HFFc6 (cell line): ENCODE data around the gene RUNX3. TPM values are rescaled to one million over a fixed set of nuclear protein-coding genes. Genes with fewer than 3 reads are reported as not detected.

ENCODE experiments used
- DNase-seq: peaks from one replicate; pipeline ENCODE4 v3.0.0-alpha.2; 2018
- H3K27ac Mint-ChIP-seq: 2 replicates; pipeline ENCODE4 v1.8.0; 2020; ENCODE audit warnings: mild to moderate bottlenecking, mixed read lengths
- H3K27me3 Mint-ChIP-seq: 2 replicates; pipeline ENCODE4 v1.8.0; 2021; ENCODE audit warnings: mild to moderate bottlenecking, moderate library complexity, mixed read lengths; ENCODE audit not compliant: insufficient read depth
- H3K36me3 Mint-ChIP-seq: 2 replicates; pipeline ENCODE4 v1.8.0; 2021; ENCODE audit warnings: low read depth, mixed read lengths
- H3K4me1 Mint-ChIP-seq: 2 replicates; pipeline ENCODE4 v1.8.0; 2020; ENCODE audit warnings: low read depth, mixed read lengths
- H3K4me3 Mint-ChIP-seq: 2 replicates; pipeline ENCODE4 v1.8.0; 2020; ENCODE audit warnings: mild to moderate bottlenecking, moderate library complexity, mixed read lengths
- H3K9me3 Mint-ChIP-seq: 2 replicates; pipeline ENCODE4 v1.8.0; 2020; ENCODE audit warnings: mild to moderate bottlenecking, mixed read lengths
- CTCF ChIP-seq: fragments of 200-600 bp; sonication (generic); IDR thresholded peaks from 2 replicates; pipeline ENCODE4 v1.5.0; 2021; ENCODE audit warnings: antibody characterized with exemption, mild to moderate bottlenecking
- total RNA-seq, 6 experiments: library from RNA; stranded (reverse); fragmentation: NEBNext Ultra II Directional; extraction: Animal tissue kit (Norgen Biotek cat#: 25700); gene quantifications; 2 replicates in 1 of 6; 3 replicates in 5 of 6; pipeline ENCODE4 v1.2.3, GENCODE V29; 2021

Gene RUNX3
- total RNA-seq, 6 experiments from 2014 or later, result not detected

GRCh38 chr1:24940231-24940630 lies 10.2 kb upstream of the RUNX3 start:
- no peak for TF ChIP-seq CTCF
- Mint-ChIP-seq H3K36me3 (no peaks in the 10 kb centered on the region), H3K4me3 (no peak overlapping the region), H3K27me3 (peaks cover 6% of the 10 kb centered on the region), H3K27ac (no peak overlapping the region), H3K4me1 (no peaks in the 10 kb centered on the region), H3K9me3 (no peaks in the 10 kb centered on the region)
- no peak for DNase-seq

- Mint-ChIP-seq H3K27ac (no peak overlapping the region), H3K9me3 (no peaks in the 10 kb centered on the region), H3K36me3 (no peaks in the 10 kb centered on the region), H3K27me3 (peaks cover 6% of the 10 kb centered on the region), H3K4me3 (no peak overlapping the region), H3K4me1 (no peaks in the 10 kb centered on the region)
- no peak for DNase-seq
- no peak for TF ChIP-seq CTCF
Measured at GRCh38 chr1:24939675-24940193, 9.7 kb upstream of the RUNX3 start.

- Mint-ChIP-seq H3K36me3 (no peaks in the 10 kb centered on the region), H3K4me3 (no peak overlapping the region), H3K27me3 (peaks cover 8% of the 10 kb centered on the region), H3K9me3 (no peaks in the 10 kb centered on the region), H3K27ac (no peak overlapping the region), H3K4me1 (peaks cover 4% of the 10 kb centered on the region)
- no peak for DNase-seq
- TF ChIP-seq CTCF, result no peak
Measured at GRCh38 chr1:24939040-24939674, 9.1 kb upstream of the RUNX3 start.

- Mint-ChIP-seq H3K36me3 (no peaks in the 10 kb centered on the region), H3K9me3 (no peaks in the 10 kb centered on the region), H3K27me3 (peaks cover 16% of the 10 kb centered on the region), H3K4me1 (peaks cover 9% of the 10 kb centered on the region), H3K4me3 (no peak overlapping the region), H3K27ac (no peak overlapping the region)
- TF ChIP-seq CTCF, result no peak
- no peak for DNase-seq
Measured at GRCh38 chr1:24938276-24938675, 8.2 kb upstream of the RUNX3 start.

GRCh38 chr1:24936684-24937083 lies 6.6 kb upstream of the RUNX3 start:
- Mint-ChIP-seq H3K36me3 (no peaks in the 10 kb centered on the region), H3K27ac (no peak overlapping the region), H3K4me1 (peaks cover 10% of the 10 kb centered on the region), H3K4me3 (no peak overlapping the region), H3K27me3 (peaks cover 24% of the 10 kb centered on the region), H3K9me3 (no peaks in the 10 kb centered on the region)
- TF ChIP-seq CTCF, result no peak
- DNase-seq, result no peak
